GM23338 (cell line): ENCODE results near the gene EPHB2. TPM values are rescaled to one million over a fixed set of nuclear protein-coding genes. Genes with fewer than 3 reads are reported as not detected.

Experiments
- ATAC-seq: fragments of 200-7000 bp; cut with Tn5 transposase; 3 replicates; pipeline ENCODE4 v1.9.1; 2020
- DNase-seq: peaks from one replicate; pipeline ENCODE4 v3.0.0-alpha.2; 2015; ENCODE audit warnings: low spot score
- H2AFZ ChIP-seq: fragments of 200-600 bp; sonication (generic); 2 replicates; pipeline ENCODE4 v1.8.0; 2016; ENCODE audit warnings: antibody characterized with exemption, mild to moderate bottlenecking, moderate library complexity
- H3F3A ChIP-seq: fragments of 200-600 bp; sonication (generic); replicated peaks from 2 replicates; pipeline ENCODE4 v1.8.0; 2017; ENCODE audit warnings: antibody characterized with exemption, mixed run types, low read depth
- H3K27ac ChIP-seq: fragments of 200-600 bp; sonication (generic); 2 replicates; pipeline ENCODE4 v1.6.1; 2016; ENCODE audit warnings: low read depth
- H3K27me3 ChIP-seq: fragments of 200-600 bp; sonication (generic); 2 replicates; pipeline ENCODE4 v1.8.0; 2016; ENCODE audit warnings: mild to moderate bottlenecking, mixed run types, moderate library complexity; ENCODE audit not compliant: insufficient read depth
- H3K36me3 ChIP-seq: fragments of 200-600 bp; sonication (generic); 2 replicates; pipeline ENCODE4 v1.8.0; 2016; ENCODE audit warnings: mild to moderate bottlenecking; ENCODE audit not compliant: insufficient read depth
- H3K4me1 ChIP-seq: fragments of 200-600 bp; sonication (generic); 2 replicates; pipeline ENCODE4 v1.8.0; 2016; ENCODE audit warnings: mild to moderate bottlenecking, moderate library complexity; ENCODE audit not compliant: insufficient read depth
- H3K4me2 ChIP-seq: fragments of 200-600 bp; sonication (generic); 2 replicates; pipeline ENCODE4 v1.7.1; 2017; ENCODE audit warnings: mixed run types
- H3K4me3 ChIP-seq: fragments of 200-600 bp; sonication (generic); 2 replicates; pipeline ENCODE4 v1.6.1; 2016; ENCODE audit warnings: mixed run types
- H3K79me2 ChIP-seq: fragments of 200-600 bp; sonication (generic); replicated peaks from 2 replicates; pipeline ENCODE4 v1.8.0; 2017; ENCODE audit warnings: mild to moderate bottlenecking; ENCODE audit not compliant: insufficient read depth
- H3K9me2 ChIP-seq: fragments of 200-600 bp; sonication (generic); 2 replicates; pipeline ENCODE4 v1.8.0; 2017; ENCODE audit not compliant: insufficient read depth
- H4K20me1 ChIP-seq: fragments of 200-600 bp; sonication (generic); replicated peaks from 2 replicates; pipeline ENCODE4 v1.8.0; 2017; ENCODE audit warnings: mild to moderate bottlenecking; ENCODE audit not compliant: insufficient read depth
- H3K27ac Mint-ChIP-seq: 2 replicates; pipeline ENCODE4 v1.8.0; 2020; ENCODE audit warnings: inconsistent platforms, mild to moderate bottlenecking, moderate library complexity, mixed read lengths
- H3K27me3 Mint-ChIP-seq: 3 replicates; pipeline ENCODE4 v1.8.0; 2022; ENCODE audit warnings: low read depth, mild to moderate bottlenecking, moderate library complexity, mixed read lengths, inconsistent platforms; ENCODE audit not compliant: insufficient read depth, poor library complexity
- H3K36me3 Mint-ChIP-seq: 3 replicates; pipeline ENCODE4 v1.8.0; 2021; ENCODE audit warnings: low read depth, mild to moderate bottlenecking, inconsistent platforms, moderate library complexity, mixed read lengths
- H3K4me1 Mint-ChIP-seq: 3 replicates; pipeline ENCODE4 v1.8.0; 2020; ENCODE audit warnings: mild to moderate bottlenecking, inconsistent platforms, mixed read lengths
- H3K4me3 Mint-ChIP-seq: 3 replicates; pipeline ENCODE4 v1.8.0; 2021; ENCODE audit warnings: moderate library complexity, mild to moderate bottlenecking, inconsistent platforms, mixed read lengths
- H3K9me3 Mint-ChIP-seq: 3 replicates; pipeline ENCODE4 v1.8.0; 2020; ENCODE audit warnings: moderate library complexity, mild to moderate bottlenecking, inconsistent platforms, mixed read lengths
- CREB1 ChIP-seq: fragments of 250-450 bp; sonication (Bioruptor Pico); IDR thresholded peaks from 2 replicates; pipeline ENCODE4 v1.5.0; 2020; ENCODE audit warnings: low read depth, mild to moderate bottlenecking, moderate library complexity
- EZH2 ChIP-seq: fragments of 200-600 bp; sonication (generic); IDR thresholded peaks from one replicate; pipeline ENCODE4 v1.8.0; 2017; ENCODE audit warnings: antibody characterized with exemption, mild to moderate bottlenecking, low read depth; ENCODE audit not compliant: unreplicated experiment
- EZH2phosphoT487 ChIP-seq: fragments of 200-600 bp; sonication (generic); IDR thresholded peaks from one replicate; pipeline ENCODE4 v1.8.1; 2018; ENCODE audit warnings: antibody characterized with exemption; ENCODE audit not compliant: unreplicated experiment
- POLR2AphosphoS5 ChIP-seq: IDR thresholded peaks from 2 replicates; pipeline ENCODE4 v1.6.1; 2016; ENCODE audit warnings: antibody characterized with exemption, low read depth
- STAT1 ChIP-seq: IDR thresholded peaks from one replicate; pipeline ENCODE4 v1.6.1; 2016; ENCODE audit warnings: antibody characterized with exemption; ENCODE audit not compliant: unreplicated experiment
- ZNF114 ChIP-seq: fragments of 250-450 bp; sonication (Bioruptor Pico); IDR thresholded peaks from 2 replicates; pipeline ENCODE4 v1.5.0; 2020; ENCODE audit warnings: mild to moderate bottlenecking, moderate library complexity
- polyA plus RNA-seq: library from polyadenylated mRNA; unstranded; fragments of >200 nt; fragmentation: Nextera tagmentation; extraction: Ambion mirVana; gene quantifications from 2 replicates; pipeline ENCODE4 v1.2.1, GENCODE V29; 2016
- total RNA-seq: library from RNA; depleted of rRNA; stranded (reverse); fragments of >200 nt; shearing (Covaris generic); gene quantifications from 2 replicates; pipeline ENCODE4 v1.2.3, GENCODE V29; 2014
- TF ChIP-seq, protein P1 (sequence below): IDR thresholded peaks from one replicate; pipeline ENCODE4 v1.6.1; 2018; ENCODE audit warnings: antibody characterized with exemption; ENCODE audit not compliant: unreplicated experiment
- TF ChIP-seq, protein P2 (sequence below), 2 experiments: fragments of 200-600 bp in 1 of 2; sonication (generic) in 1 of 2; conservative IDR thresholded peaks; 2 replicates each; pipeline versions ENCODE4 v1.5.1 to v1.6.1; 2016 to 2017; ENCODE audit warnings: antibody characterized with exemption in 2 of 2, low read depth in 2 of 2, mild to moderate bottlenecking in 2 of 2, moderate library complexity in 1 of 2
- TF ChIP-seq, protein P3 (sequence below): fragments of 250-450 bp; sonication (Bioruptor Pico); IDR thresholded peaks from 2 replicates; pipeline ENCODE4 v1.5.0; 2020; ENCODE audit warnings: mild to moderate bottlenecking, moderate library complexity

The EPHB2 gene
- total and polyA plus RNA-seq, 2 experiments from 2014 or later, result 4.1 to 20.1 TPM

DNA sequence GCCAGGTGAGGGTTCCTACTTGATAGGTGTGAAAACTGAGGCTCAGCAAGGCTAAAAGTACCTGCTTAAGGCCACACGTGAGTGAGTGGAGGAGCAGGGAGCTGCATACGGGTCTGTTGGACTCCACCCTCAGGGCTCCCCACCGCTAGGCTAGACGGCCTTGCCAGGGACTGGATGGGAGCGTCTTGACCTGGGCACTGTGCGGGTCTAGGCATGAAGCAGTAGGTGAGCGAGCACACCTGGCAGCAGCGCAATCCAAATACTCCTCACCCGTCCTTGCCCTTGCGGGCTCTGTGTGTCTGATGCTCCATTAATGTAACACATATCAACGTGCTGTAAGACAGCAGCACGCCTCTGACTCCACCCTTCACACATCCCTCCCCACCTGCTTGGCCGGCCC lies 168.0 kb downstream of the EPHB2 start (continued):
- TF ChIP-seq EZH2, result no peak
- TF ChIP-seq POLR2AphosphoS5, result no peak
- TF ChIP-seq, protein P1, sequence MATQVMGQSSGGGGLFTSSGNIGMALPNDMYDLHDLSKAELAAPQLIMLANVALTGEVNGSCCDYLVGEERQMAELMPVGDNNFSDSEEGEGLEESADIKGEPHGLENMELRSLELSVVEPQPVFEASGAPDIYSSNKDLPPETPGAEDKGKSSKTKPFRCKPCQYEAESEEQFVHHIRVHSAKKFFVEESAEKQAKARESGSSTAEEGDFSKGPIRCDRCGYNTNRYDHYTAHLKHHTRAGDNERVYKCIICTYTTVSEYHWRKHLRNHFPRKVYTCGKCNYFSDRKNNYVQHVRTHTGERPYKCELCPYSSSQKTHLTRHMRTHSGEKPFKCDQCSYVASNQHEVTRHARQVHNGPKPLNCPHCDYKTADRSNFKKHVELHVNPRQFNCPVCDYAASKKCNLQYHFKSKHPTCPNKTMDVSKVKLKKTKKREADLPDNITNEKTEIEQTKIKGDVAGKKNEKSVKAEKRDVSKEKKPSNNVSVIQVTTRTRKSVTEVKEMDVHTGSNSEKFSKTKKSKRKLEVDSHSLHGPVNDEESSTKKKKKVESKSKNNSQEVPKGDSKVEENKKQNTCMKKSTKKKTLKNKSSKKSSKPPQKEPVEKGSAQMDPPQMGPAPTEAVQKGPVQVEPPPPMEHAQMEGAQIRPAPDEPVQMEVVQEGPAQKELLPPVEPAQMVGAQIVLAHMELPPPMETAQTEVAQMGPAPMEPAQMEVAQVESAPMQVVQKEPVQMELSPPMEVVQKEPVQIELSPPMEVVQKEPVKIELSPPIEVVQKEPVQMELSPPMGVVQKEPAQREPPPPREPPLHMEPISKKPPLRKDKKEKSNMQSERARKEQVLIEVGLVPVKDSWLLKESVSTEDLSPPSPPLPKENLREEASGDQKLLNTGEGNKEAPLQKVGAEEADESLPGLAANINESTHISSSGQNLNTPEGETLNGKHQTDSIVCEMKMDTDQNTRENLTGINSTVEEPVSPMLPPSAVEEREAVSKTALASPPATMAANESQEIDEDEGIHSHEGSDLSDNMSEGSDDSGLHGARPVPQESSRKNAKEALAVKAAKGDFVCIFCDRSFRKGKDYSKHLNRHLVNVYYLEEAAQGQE, result no peak
- no peak for TF ChIP-seq STAT1

DNA sequence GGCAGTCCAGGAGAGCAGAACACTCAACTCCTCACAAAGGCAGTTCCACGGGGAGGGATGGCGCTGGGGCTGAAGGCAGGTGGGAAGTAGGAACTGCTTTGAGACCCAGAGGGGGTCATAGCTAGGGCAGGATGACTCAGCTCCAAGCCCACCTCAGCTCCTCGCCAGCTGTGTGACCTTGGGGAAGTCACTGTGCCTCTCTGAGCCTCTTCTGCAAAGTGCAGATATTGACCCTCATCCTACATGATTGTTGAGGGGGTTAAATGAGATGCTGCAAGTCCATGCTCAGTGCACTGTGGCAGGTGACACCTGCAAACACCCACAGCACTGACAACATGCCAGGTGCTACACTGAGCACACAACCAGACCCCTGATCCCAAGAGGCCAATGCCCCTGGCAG lies 168.8 kb downstream of the EPHB2 start:
- peaks cover 7% of the 10 kb centered on the region for H3K4me1 Mint-ChIP-seq
- ATAC-seq (no peak), DNase-seq (no peak)
- no peaks in the 10 kb centered on the region for H3K36me3 ChIP-seq
- no peak overlapping the region for H3K4me2 ChIP-seq
- no peaks in the 10 kb centered on the region for H3K9me3 Mint-ChIP-seq
- H3K79me2 ChIP-seq, result no peaks in the 10 kb centered on the region
- no peak overlapping the region for H3K27ac Mint-ChIP-seq
- no peak overlapping the region for H3K4me3 Mint-ChIP-seq
- no peak overlapping the region for H3K27ac ChIP-seq
- H3K27me3 Mint-ChIP-seq, result peaks cover 10% of the 10 kb centered on the region
- H3K9me2 ChIP-seq, result no peaks in the 10 kb centered on the region
- no peaks in the 10 kb centered on the region for H3K27me3 ChIP-seq
- no peak overlapping the region for H2AFZ ChIP-seq
- no peaks in the 10 kb centered on the region for H4K20me1 ChIP-seq
- no peaks in the 10 kb centered on the region for H3F3A ChIP-seq
- 0 out of 2 replicates have a peak, but pooled peaks cover 2% of the 10 kb centered on the region for H3K4me1 ChIP-seq
- TF ChIP-seq, protein P2, sequence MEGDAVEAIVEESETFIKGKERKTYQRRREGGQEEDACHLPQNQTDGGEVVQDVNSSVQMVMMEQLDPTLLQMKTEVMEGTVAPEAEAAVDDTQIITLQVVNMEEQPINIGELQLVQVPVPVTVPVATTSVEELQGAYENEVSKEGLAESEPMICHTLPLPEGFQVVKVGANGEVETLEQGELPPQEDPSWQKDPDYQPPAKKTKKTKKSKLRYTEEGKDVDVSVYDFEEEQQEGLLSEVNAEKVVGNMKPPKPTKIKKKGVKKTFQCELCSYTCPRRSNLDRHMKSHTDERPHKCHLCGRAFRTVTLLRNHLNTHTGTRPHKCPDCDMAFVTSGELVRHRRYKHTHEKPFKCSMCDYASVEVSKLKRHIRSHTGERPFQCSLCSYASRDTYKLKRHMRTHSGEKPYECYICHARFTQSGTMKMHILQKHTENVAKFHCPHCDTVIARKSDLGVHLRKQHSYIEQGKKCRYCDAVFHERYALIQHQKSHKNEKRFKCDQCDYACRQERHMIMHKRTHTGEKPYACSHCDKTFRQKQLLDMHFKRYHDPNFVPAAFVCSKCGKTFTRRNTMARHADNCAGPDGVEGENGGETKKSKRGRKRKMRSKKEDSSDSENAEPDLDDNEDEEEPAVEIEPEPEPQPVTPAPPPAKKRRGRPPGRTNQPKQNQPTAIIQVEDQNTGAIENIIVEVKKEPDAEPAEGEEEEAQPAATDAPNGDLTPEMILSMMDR (conservative IDR thresholded peaks at IDR 0.05; ENCODE audit: low read depth in 2 of 2), result no peak
- TF ChIP-seq STAT1, result no peak
- no peak for TF ChIP-seq ZNF114 (CRISPR knock-in tag)
- H3K4me3 ChIP-seq, result no peak overlapping the region
- H3K36me3 Mint-ChIP-seq, result no peaks in the 10 kb centered on the region

DNA sequence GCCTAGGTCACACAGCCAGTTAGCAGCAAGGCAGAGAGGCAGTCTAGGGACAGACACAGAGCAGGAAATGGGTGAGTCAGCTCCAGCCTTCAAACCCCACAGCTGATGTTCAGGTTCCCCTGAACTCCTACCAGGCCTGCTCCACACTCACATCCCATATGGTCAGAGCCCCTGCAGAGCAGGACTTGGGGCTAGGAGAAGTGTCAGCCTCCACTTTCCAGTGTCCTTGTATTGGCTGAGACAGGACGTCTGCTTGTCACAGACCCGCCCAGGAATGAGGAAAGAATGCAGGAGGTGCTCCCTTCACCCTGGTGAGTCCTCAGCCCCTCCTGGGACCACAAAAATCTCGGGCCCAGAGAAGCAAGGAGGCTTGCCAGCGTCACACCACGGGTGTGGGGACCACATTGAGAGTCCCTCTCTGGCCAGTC lies 169.5 kb downstream of the EPHB2 start:
- H3K27me3 ChIP-seq, result no peaks in the 10 kb centered on the region
- DNase-seq (no peak), ATAC-seq (no peak)
- H3K4me1 Mint-ChIP-seq, result peaks cover 7% of the 10 kb centered on the region
- H3K36me3 ChIP-seq, result no peaks in the 10 kb centered on the region
- H3K79me2 ChIP-seq, result no peaks in the 10 kb centered on the region
- no peaks in the 10 kb centered on the region for H3K9me2 ChIP-seq
- no peaks in the 10 kb centered on the region for H3K9me3 Mint-ChIP-seq
- no peak overlapping the region for H3K4me3 ChIP-seq
- H3K36me3 Mint-ChIP-seq, result no peaks in the 10 kb centered on the region
- H3K27ac Mint-ChIP-seq, result no peak overlapping the region
- no peak overlapping the region for H3K4me2 ChIP-seq
- peaks cover 10% of the 10 kb centered on the region for H3K27me3 Mint-ChIP-seq
- no peaks in the 10 kb centered on the region for H3F3A ChIP-seq
- H4K20me1 ChIP-seq, result no peaks in the 10 kb centered on the region
- no peak overlapping the region for H3K27ac ChIP-seq
- H3K4me3 Mint-ChIP-seq, result no peak overlapping the region
- 0 out of 2 replicates have a peak, but pooled peaks cover 2% of the 10 kb centered on the region for H3K4me1 ChIP-seq
- H2AFZ ChIP-seq, result no peak overlapping the region
- no peak for TF ChIP-seq EZH2phosphoT487
- no peak for TF ChIP-seq EZH2
- no peak for TF ChIP-seq CREB1 (CRISPR knock-in tag)
- TF ChIP-seq, protein P3, sequence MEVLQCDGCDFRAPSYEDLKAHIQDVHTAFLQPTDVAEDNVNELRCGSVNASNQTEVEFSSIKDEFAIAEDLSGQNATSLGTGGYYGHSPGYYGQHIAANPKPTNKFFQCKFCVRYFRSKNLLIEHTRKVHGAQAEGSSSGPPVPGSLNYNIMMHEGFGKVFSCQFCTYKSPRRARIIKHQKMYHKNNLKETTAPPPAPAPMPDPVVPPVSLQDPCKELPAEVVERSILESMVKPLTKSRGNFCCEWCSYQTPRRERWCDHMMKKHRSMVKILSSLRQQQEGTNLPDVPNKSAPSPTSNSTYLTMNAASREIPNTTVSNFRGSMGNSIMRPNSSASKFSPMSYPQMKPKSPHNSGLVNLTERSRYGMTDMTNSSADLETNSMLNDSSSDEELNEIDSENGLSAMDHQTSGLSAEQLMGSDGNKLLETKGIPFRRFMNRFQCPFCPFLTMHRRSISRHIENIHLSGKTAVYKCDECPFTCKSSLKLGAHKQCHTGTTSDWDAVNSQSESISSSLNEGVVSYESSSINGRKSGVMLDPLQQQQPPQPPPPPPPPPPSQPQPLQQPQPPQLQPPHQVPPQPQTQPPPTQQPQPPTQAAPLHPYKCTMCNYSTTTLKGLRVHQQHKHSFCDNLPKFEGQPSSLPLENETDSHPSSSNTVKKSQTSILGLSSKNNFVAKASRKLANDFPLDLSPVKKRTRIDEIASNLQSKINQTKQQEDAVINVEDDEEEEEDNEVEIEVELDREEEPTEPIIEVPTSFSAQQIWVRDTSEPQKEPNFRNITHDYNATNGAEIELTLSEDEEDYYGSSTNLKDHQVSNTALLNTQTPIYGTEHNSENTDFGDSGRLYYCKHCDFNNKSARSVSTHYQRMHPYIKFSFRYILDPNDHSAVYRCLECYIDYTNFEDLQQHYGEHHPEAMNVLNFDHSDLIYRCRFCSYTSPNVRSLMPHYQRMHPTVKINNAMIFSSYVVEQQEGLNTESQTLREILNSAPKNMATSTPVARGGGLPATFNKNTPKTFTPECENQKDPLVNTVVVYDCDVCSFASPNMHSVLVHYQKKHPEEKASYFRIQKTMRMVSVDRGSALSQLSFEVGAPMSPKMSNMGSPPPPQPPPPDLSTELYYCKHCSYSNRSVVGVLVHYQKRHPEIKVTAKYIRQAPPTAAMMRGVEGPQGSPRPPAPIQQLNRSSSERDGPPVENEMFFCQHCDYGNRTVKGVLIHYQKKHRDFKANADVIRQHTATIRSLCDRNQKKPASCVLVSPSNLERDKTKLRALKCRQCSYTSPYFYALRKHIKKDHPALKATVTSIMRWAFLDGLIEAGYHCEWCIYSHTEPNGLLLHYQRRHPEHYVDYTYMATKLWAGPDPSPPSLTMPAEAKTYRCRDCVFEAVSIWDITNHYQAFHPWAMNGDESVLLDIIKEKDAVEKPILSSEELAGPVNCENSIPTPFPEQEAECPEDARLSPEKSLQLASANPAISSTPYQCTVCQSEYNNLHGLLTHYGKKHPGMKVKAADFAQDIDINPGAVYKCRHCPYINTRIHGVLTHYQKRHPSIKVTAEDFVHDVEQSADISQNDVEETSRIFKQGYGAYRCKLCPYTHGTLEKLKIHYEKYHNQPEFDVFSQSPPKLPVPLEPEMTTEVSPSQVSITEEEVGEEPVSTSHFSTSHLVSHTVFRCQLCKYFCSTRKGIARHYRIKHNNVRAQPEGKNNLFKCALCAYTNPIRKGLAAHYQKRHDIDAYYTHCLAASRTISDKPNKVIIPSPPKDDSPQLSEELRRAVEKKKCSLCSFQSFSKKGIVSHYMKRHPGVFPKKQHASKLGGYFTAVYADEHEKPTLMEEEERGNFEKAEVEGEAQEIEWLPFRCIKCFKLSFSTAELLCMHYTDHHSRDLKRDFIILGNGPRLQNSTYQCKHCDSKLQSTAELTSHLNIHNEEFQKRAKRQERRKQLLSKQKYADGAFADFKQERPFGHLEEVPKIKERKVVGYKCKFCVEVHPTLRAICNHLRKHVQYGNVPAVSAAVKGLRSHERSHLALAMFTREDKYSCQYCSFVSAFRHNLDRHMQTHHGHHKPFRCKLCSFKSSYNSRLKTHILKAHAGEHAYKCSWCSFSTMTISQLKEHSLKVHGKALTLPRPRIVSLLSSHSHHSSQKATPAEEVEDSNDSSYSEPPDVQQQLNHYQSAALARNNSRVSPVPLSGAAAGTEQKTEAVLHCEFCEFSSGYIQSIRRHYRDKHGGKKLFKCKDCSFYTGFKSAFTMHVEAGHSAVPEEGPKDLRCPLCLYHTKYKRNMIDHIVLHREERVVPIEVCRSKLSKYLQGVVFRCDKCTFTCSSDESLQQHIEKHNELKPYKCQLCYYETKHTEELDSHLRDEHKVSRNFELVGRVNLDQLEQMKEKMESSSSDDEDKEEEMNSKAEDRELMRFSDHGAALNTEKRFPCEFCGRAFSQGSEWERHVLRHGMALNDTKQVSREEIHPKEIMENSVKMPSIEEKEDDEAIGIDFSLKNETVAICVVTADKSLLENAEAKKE (CRISPR knock-in tag), result no peak
- no peak for TF ChIP-seq ZNF114 (CRISPR knock-in tag)
- TF ChIP-seq POLR2AphosphoS5, result no peak
